GM03348 (cell line): Measurements from ENCODE around the gene GPRC5A.

Experiments used
- DNase-seq: peaks from one replicate; pipeline ENCODE4 v3.0.0; 2012; ENCODE audit warnings: low spot score

Gene GPRC5A

GRCh38 chr12:12941450-12942350 lies 50.3 kb downstream of the GPRC5A start:
- DNase-seq: no peak

DNA sequence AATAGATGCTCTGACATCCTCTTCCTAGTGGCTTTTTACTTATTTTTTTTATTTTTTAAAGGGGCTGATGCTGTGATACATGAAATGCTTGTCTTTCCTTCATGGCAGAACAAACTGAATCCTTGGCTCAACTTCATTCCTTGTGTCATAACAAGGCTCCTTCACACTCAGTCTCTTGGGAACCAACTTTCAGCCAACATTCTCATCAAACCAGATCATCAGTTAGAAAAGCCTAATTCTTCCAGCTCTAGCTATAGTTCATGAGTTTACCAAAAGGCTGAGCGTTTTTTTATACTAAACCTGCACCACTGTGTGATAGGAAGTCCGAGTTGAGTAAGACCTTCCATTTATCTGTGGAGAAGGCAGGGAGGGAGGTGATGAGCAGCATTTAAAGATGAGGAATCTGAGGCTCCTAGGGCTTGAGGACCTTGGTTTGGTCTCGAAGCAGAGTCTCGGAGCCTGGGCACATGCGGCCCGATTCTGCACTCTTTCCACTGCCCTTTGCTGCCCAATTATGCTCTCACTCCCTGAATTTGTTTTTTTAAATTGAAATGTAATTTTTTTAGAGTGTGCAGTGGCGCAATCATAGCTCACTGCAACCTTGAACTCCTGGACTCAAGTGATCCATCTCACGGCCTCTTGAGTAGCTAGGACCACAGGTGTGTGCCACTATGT lies 52.4 kb downstream of the GPRC5A start:
- DNase-seq: peak; percentile 64

GRCh38 chr12:12945591-12945990 lies 54.2 kb downstream of the GPRC5A start:
- no peak for DNase-seq

GRCh38 chr12:12946686-12947355 lies 55.5 kb downstream of the GPRC5A start:
- peak; percentile 35 for DNase-seq

DNA sequence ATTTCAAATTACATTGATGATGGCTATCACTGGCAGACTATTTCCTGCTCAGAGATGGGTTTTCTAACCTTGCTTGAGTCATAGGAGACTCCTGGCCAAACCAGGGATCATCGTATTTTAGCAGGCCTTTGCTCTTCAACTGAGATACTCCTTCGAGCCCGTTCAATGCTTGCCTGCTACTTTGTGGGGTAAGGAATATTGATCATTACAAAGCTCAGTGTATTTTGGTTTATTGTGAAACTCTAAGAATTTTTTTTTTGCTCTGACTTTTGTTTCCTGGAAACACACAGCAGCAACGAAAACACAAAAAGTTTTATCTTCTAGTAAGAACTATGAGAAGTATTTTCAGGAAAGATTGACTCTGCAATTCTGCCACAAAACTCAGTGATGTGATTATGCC lies 56.5 kb downstream of the GPRC5A start:
- no peak for DNase-seq

DNA sequence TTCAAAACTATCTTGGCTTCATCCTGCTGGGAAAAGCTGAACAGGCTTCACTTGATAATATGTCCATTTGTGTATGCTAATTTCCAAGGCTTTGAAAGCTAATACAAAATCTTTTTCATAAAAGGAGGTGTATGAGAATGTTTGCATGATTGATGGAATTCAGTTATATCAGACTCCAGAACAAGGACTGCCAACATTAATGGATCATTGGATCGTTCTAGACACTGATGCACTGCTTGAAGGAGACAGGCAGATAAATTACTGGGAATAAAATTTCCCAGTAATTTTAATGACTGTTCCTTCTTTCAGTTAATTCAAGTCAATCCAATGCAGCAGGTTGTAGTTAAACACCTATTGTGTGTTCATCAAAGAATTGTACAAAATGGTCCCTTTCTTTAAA lies 60.1 kb downstream of the GPRC5A start:
- no peak for DNase-seq

DNA sequence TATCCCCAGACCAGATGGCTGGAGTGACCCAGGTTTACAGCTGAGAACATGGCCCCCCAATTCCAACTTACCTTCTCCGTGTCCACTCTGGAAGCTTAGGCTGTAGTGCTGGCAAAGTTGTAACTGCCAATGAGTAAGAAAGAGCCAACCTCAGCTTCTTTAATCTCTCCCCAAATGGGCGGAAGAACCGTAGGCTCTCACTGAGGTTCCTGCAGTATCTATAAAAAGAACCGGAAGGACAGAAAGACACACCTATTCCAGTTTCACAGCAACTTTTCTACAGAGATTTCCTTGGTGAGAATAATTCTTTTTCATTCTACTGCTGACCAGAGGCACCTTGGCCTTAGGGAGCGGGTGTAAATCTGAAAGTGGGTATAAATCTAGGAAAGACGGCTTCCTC lies 60.7 kb downstream of the GPRC5A start, which contains the start of gene GPRC5D:
GPRC5D (minus strand) TSS at position 135 of the 400 bp plus-strand sequence. CDS start 1,786 bp downstream, outside the sequence.
- DNase-seq: no peak

DNA sequence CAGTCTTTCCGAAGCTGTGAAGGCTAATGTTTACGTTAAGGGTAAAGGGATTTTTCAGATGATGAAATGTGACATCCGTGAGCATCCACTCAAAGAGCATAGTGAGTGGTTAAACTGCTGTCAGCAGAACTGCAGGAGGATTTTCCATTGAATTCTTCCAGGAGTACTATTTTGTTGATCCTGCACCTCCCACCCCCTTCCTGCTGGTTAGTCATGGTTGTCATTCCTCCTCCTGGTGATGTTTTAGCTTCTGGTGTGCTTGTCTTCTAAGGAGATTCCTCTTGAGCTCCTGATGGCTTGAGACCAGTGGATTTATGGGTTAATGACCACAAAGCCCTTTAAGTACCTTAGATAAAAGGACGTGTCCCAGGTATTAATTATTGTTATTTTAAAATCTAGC lies 63.0 kb downstream of the GPRC5A start:
- no peak for DNase-seq

DNA sequence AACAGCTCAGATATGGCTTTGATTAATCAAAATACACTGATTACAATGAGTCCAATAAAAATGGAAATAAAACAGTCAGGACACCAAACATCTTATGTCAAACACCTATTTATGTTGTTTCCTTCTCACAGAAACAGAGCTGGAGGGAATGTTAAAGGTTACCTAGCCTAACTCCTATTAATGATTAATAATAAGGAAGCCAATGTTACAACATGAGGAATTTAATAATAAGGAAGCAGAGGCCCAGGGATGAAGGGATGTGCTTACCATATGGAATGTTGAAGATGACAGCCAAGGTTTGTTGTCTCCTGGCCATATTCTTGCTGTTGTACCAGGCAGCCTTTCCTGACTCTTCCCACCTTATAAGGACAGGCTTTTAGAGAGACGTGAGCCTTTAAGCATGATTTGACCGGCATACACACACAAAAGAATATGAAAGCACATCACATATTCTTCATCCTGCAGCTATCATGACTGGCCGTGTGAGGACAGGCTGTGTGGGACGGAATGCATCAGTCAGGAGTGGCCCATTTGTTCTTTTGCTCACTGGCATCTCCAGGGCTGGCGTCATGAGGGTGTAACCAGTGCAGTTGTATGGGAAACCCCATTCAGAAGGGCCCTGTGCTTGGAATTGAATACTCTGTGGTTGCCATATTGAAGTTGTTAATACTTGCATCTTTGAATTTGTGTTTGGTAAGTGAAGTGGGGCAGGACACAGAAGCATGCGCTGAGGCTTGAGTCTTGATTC lies 63.7 kb downstream of the GPRC5A start:
- no peak for DNase-seq

DNA sequence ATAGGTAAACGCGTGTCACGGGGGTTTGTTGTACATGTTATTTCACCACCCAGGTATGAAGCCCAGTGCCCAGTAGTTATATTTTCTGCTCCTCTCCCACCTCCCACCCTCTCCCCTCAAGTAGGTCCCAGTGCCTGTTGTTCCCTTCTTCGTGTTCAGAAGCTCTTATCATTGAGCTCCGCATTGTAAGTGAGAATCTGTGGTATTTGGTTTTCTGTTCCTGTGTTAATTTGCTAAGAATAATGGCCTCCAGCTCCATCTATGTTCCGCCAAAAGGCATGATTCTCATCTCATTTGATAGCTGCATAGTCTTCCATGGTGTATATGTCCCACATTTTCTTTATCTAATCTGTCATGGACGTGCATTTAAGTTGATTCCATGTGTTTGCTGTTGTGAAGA lies 67.5 kb downstream of the GPRC5A start:
- no peak for DNase-seq

GRCh38 chr12:12960639-12961209 lies 69.4 kb downstream of the GPRC5A start:
- DNase-seq: no peak

GRCh38 chr12:12964255-12964654 lies 72.9 kb downstream of the GPRC5A start:
- no peak for DNase-seq

GRCh38 chr12:12965836-12966235 lies 74.5 kb downstream of the GPRC5A start:
- no peak for DNase-seq
